SK-N-SH (cell line): ENCODE data around the gene S100A9.

Experiments
- CTCF ChIP-seq: fragments of 200-600 bp; sonication (generic); IDR thresholded peaks from 2 replicates; pipeline ENCODE4 v1.6.1; 2017; ENCODE audit warnings: antibody characterized with exemption, mild to moderate bottlenecking, moderate library complexity
- GABPA ChIP-seq: IDR thresholded peaks from 2 replicates; pipeline ENCODE4 v1.4.0; 2012; ENCODE audit warnings: low read depth, mild to moderate bottlenecking
- POLR2AphosphoS5 ChIP-seq: IDR thresholded peaks from 2 replicates; pipeline ENCODE4 v1.6.1; 2012; ENCODE audit warnings: low read depth, low read length
- USF1 ChIP-seq: IDR thresholded peaks from 2 replicates; pipeline ENCODE4 v1.4.0; 2012; ENCODE audit warnings: low read depth, borderline replicate concordance

GRCh38 chr1:153404086-153404635, 46.5 kb downstream of the S100A9 start:
- TF ChIP-seq CTCF (no peak), USF1 (no peak), POLR2AphosphoS5 (no peak), GABPA (no peak)
